H9 (cell line): ENCODE data around the gene CSMD2. TPM values are rescaled to one million over a fixed set of nuclear protein-coding genes. Genes with fewer than 3 reads are reported as not detected.

Experiments
- DNase-seq: peaks from one replicate; pipeline ENCODE4 v3.0.0-alpha.2; 2017
- H2AFZ ChIP-seq: one replicate; pipeline ENCODE4 v1.6.1; 2013; ENCODE audit warnings: mild to moderate bottlenecking, low read length, control low read depth, moderate library complexity
- H2AK5ac ChIP-seq: 2 replicates; pipeline ENCODE4 v1.6.1; 2013; ENCODE audit warnings: low read length, control low read depth, mixed read lengths; ENCODE audit not compliant: insufficient read length
- H2BK120ac ChIP-seq: one replicate; pipeline ENCODE4 v1.6.1; 2013; ENCODE audit warnings: low read depth, mild to moderate bottlenecking, low read length, control low read depth, inconsistent platforms; ENCODE audit not compliant: poor library complexity, severe bottlenecking
- H2BK12ac ChIP-seq: 2 replicates; pipeline ENCODE4 v1.6.1; 2013; ENCODE audit warnings: low read length, control low read depth, mixed read lengths, low read depth; ENCODE audit not compliant: insufficient read length
- H2BK15ac ChIP-seq: 2 replicates; pipeline ENCODE4 v1.6.1; 2013; ENCODE audit warnings: low read depth, low read length, control low read depth
- H2BK20ac ChIP-seq: one replicate; pipeline ENCODE4 v1.6.1; 2013; ENCODE audit warnings: low read depth, mild to moderate bottlenecking, low read length, control low read depth, inconsistent platforms; ENCODE audit not compliant: poor library complexity, severe bottlenecking
- H2BK5ac ChIP-seq: 2 replicates; pipeline ENCODE4 v1.6.1; 2013; ENCODE audit warnings: low read length, control low read depth, mixed read lengths; ENCODE audit not compliant: insufficient read length
- H3K14ac ChIP-seq: 2 replicates; pipeline ENCODE4 v1.6.1; 2013; ENCODE audit warnings: low read length, control low read depth; ENCODE audit not compliant: insufficient read depth
- H3K18ac ChIP-seq: 2 replicates; pipeline ENCODE4 v1.6.1; 2013; ENCODE audit warnings: low read depth, mild to moderate bottlenecking, mixed read lengths, low read length, control low read depth; ENCODE audit not compliant: insufficient read length
- H3K23ac ChIP-seq: 2 replicates; pipeline ENCODE4 v1.6.1; 2013; ENCODE audit warnings: low read length, control low read depth, mixed read lengths, low read depth; ENCODE audit not compliant: insufficient read length
- H3K23me2 ChIP-seq: 2 replicates; pipeline ENCODE4 v1.6.1; 2013; ENCODE audit warnings: low read depth, mild to moderate bottlenecking, mixed read lengths, low read length, control low read depth; ENCODE audit not compliant: insufficient read length, poor library complexity, severe bottlenecking
- H3K27ac ChIP-seq: 2 replicates; pipeline ENCODE4 v1.5.1; 2013; ENCODE audit warnings: low read length, control low read depth, mixed read lengths, low read depth; ENCODE audit not compliant: insufficient read length
- H3K27me3 ChIP-seq: 2 replicates; pipeline ENCODE4 v1.6.1; 2013; ENCODE audit warnings: low read length, control low read depth, inconsistent platforms; ENCODE audit not compliant: insufficient read depth
- H3K4ac ChIP-seq: 2 replicates; pipeline ENCODE4 v1.6.1; 2013; ENCODE audit warnings: low read depth, mild to moderate bottlenecking, control low read depth, inconsistent platforms, low read length, moderate library complexity
- H3K4me1 ChIP-seq: 2 replicates; pipeline ENCODE4 v1.6.1; 2013; ENCODE audit warnings: low read length, control low read depth, inconsistent platforms; ENCODE audit not compliant: insufficient read depth
- H3K4me2 ChIP-seq: 2 replicates; pipeline ENCODE4 v1.6.1; 2013; ENCODE audit warnings: low read length, control low read depth, mixed read lengths; ENCODE audit not compliant: insufficient read length, insufficient read depth
- H3K56ac ChIP-seq: 2 replicates; pipeline ENCODE4 v1.6.1; 2013; ENCODE audit warnings: low read depth, mild to moderate bottlenecking, mixed read lengths, low read length, control low read depth; ENCODE audit not compliant: insufficient read length
- H3K79me1 ChIP-seq: 2 replicates; pipeline ENCODE4 v1.6.1; 2013; ENCODE audit warnings: low read depth, mild to moderate bottlenecking, moderate library complexity, low read length, control low read depth, inconsistent platforms; ENCODE audit not compliant: insufficient read depth, poor library complexity, severe bottlenecking
- H3K79me2 ChIP-seq: 2 replicates; pipeline ENCODE4 v1.6.1; 2013; ENCODE audit warnings: low read length, control low read depth, inconsistent platforms; ENCODE audit not compliant: insufficient read depth
- H3K9ac ChIP-seq: 2 replicates; pipeline ENCODE4 v1.6.1; 2013; ENCODE audit warnings: low read length, control low read depth, mixed read lengths; ENCODE audit not compliant: insufficient read length; ENCODE audit errors: extremely low read depth
- H3K9me3 ChIP-seq: one replicate; pipeline ENCODE4 v1.6.1; 2013; ENCODE audit warnings: low read depth, low read length, inconsistent platforms; ENCODE audit not compliant: control insufficient read depth
- H3T11ph ChIP-seq: one replicate; pipeline ENCODE4 v1.6.1; 2013; ENCODE audit warnings: mild to moderate bottlenecking, low read length, control low read depth, inconsistent platforms
- H4K20me1 ChIP-seq: one replicate; pipeline ENCODE4 v1.6.1; 2013; ENCODE audit not compliant: control insufficient read depth, insufficient read length, insufficient read depth
- H4K5ac ChIP-seq: 2 replicates; pipeline ENCODE4 v1.6.1; 2013; ENCODE audit warnings: low read depth, mild to moderate bottlenecking, mixed read lengths, low read length, control low read depth; ENCODE audit not compliant: insufficient read length
- H4K8ac ChIP-seq: replicated peaks from 2 replicates; pipeline ENCODE4 v1.6.1; 2013; ENCODE audit warnings: low read length, control low read depth, mixed read lengths, low read depth; ENCODE audit not compliant: insufficient read length
- H4K91ac ChIP-seq: 2 replicates; pipeline ENCODE4 v1.6.1; 2013; ENCODE audit warnings: low read depth, mild to moderate bottlenecking, moderate library complexity, mixed read lengths, low read length, control low read depth; ENCODE audit not compliant: insufficient read length
- H3K27ac Mint-ChIP-seq, 3 experiments: 2 replicates in 2 of 3; 3 replicates in 1 of 3; pipeline ENCODE4 v1.8.0; 2020 to 2021; ENCODE audit warnings: mixed read lengths in 3 of 3, mild to moderate bottlenecking in 1 of 3, moderate library complexity in 1 of 3
- H3K27me3 Mint-ChIP-seq: 2 replicates; pipeline ENCODE4 v1.8.0; 2021; ENCODE audit warnings: low read depth, mild to moderate bottlenecking, moderate library complexity, mixed read lengths
- H3K36me3 Mint-ChIP-seq, 3 experiments: 2 replicates in 2 of 3; 3 replicates in 1 of 3; pipeline ENCODE4 v1.8.0; 2020 to 2021; ENCODE audit warnings: low read depth in 3 of 3, mixed read lengths in 3 of 3; ENCODE audit not compliant: insufficient read depth in 1 of 3
- H3K4me1 Mint-ChIP-seq, 2 experiments: 2 replicates each; pipeline ENCODE4 v1.8.0; 2020; ENCODE audit warnings: mixed read lengths in 2 of 2
- H3K4me3 Mint-ChIP-seq, 2 experiments: 2 replicates in 1 of 2; 3 replicates in 1 of 2; pipeline ENCODE4 v1.8.0; 2020 to 2021; ENCODE audit warnings: mild to moderate bottlenecking in 2 of 2, mixed read lengths in 2 of 2, moderate library complexity in 1 of 2
- H3K9me3 Mint-ChIP-seq, 2 experiments: 2 replicates in 1 of 2; 3 replicates in 1 of 2; pipeline ENCODE4 v1.8.0; 2020; ENCODE audit warnings: mild to moderate bottlenecking in 2 of 2, mixed read lengths in 2 of 2, moderate library complexity in 1 of 2
- WGBS: extraction: QIAGEN DNeasy Blood & Tissue Kit; methylation state at CpG from one replicate; pipeline ENCODE4 v1.1.7; 2013; ENCODE audit warnings: missing lambda C conversion rate, low lambda C conversion rate, mixed read lengths; ENCODE audit not compliant: insufficient read length; ENCODE audit errors: extremely low coverage; 5-methylcytosine and 5-hydroxymethylcytosine counted together
- total RNA-seq: library from RNA; stranded (reverse); gene quantifications from 2 replicates; pipeline ENCODE4 v1.2.1, GENCODE V29; 2021
- TF ChIP-seq, protein P1 (sequence below): fragments of 200-600 bp; sonication (generic); conservative IDR thresholded peaks from 3 replicates; pipeline ENCODE4 v1.8.0; 2021; ENCODE audit warnings: antibody characterized with exemption, mild to moderate bottlenecking

Gene CSMD2
- total RNA-seq, 1 experiment from 2014 or later = 6.4 TPM

DNA sequence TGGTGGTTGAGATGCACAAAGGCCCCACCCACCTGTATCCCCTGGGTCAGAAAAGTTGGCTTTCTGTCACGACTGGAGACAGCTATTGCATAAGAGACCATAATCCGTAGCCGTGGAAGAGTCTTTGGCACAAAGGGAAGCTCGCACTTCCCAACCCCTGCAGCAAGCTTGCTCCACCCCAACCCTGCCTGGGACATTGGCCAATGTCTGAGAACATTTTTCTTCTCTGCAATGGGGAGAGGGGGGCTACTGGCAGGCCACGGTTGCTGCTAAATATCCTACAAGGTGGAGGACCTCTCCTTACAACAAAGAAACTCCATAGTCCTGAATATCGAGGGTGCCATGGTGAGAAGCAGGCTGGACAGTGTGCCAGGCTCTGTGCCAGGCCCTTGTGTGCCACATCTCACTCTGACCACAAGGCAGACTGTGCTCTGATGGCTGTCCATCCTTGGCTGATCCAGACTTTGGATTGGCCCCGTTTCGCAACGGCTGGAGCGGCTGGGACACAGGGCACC is 104.1 kb downstream of the CSMD2 start:
- DNase-seq = no peak
- Histone ChIP-seq H3K27me3 (no peaks in the 10 kb centered on the region), H2AFZ (no peak overlapping the region), H2BK15ac (no peak overlapping the region), H3K79me2 (no peaks in the 10 kb centered on the region), H3K14ac (peak overlapping the region; percentile 12; the same call in 1 of the 2 replicates), H3K23me2 (no peaks in the 10 kb centered on the region), H3K4me2 (no peak overlapping the region), H3K18ac (no peak overlapping the region), H3K23ac (no peak overlapping the region), H2BK12ac (no peak overlapping the region), H3K4me1 (no peaks in the 10 kb centered on the region), H2BK120ac (no peak overlapping the region), H4K20me1 (no peaks in the 10 kb centered on the region), H4K8ac (no peak overlapping the region), H4K91ac (no peak overlapping the region), H3K4ac (no peak overlapping the region), H2BK20ac (no peak overlapping the region), H2BK5ac (no peak overlapping the region), H2AK5ac (no peak overlapping the region), H3K27ac (no peak overlapping the region), H3T11ph (no peak overlapping the region), H3K56ac (no peak overlapping the region), H4K5ac (no peak overlapping the region), H3K79me1 (no peaks in the 10 kb centered on the region), H3K9me3 (no peaks in the 10 kb centered on the region), H3K9ac (no peak overlapping the region)
- H3K27me3 Mint-ChIP-seq = no peaks in the 10 kb centered on the region; the same call in 1 of the 2 replicates
- WGBS = no CpG with 5 or more reads among the region's 10 CpGs
- TF ChIP-seq, protein P1, sequence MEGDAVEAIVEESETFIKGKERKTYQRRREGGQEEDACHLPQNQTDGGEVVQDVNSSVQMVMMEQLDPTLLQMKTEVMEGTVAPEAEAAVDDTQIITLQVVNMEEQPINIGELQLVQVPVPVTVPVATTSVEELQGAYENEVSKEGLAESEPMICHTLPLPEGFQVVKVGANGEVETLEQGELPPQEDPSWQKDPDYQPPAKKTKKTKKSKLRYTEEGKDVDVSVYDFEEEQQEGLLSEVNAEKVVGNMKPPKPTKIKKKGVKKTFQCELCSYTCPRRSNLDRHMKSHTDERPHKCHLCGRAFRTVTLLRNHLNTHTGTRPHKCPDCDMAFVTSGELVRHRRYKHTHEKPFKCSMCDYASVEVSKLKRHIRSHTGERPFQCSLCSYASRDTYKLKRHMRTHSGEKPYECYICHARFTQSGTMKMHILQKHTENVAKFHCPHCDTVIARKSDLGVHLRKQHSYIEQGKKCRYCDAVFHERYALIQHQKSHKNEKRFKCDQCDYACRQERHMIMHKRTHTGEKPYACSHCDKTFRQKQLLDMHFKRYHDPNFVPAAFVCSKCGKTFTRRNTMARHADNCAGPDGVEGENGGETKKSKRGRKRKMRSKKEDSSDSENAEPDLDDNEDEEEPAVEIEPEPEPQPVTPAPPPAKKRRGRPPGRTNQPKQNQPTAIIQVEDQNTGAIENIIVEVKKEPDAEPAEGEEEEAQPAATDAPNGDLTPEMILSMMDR = no peak
- no peak overlapping the region for H3K4me3 Mint-ChIP-seq
- peaks cover 14% of the 10 kb centered on the region in 2 experiments for H3K4me1 Mint-ChIP-seq
- no peak overlapping the region for H3K27ac Mint-ChIP-seq
- peaks cover 19 to 26% (median 23%) of the 10 kb centered on the region in 3 experiments for H3K36me3 Mint-ChIP-seq
- H3K9me3 Mint-ChIP-seq = peaks cover 9 to 23% of the 10 kb centered on the region in 2 experiments
